AG10803 (cell line): ENCODE measurements around the gene BPIFA1.

Experiments used
- DNase-seq: peaks from one replicate; pipeline ENCODE4 v3.0.0; 2010; ENCODE audit warnings: low read depth
- H3K4me3 ChIP-seq: 2 replicates; pipeline ENCODE4 v1.5.1; 2011; ENCODE audit warnings: mild to moderate bottlenecking, low read length, control low read depth
- CTCF ChIP-seq: conservative IDR thresholded peaks from 2 replicates; pipeline ENCODE4 v1.5.1; 2011; ENCODE audit warnings: mild to moderate bottlenecking, low read length, control low read depth, inconsistent platforms

Gene BPIFA1

GRCh38 chr20:33202451-33202850 is 33.3 kb upstream of the BPIFA1 start:
- DNase-seq, result no peak
- TF ChIP-seq CTCF, result no peak
- H3K4me3 ChIP-seq, result no peak overlapping the region

- TF ChIP-seq CTCF, result no peak
- DNase-seq, result no peak
- no peak overlapping the region for H3K4me3 ChIP-seq
These were observed 32.4 kb upstream of the BPIFA1 start for GRCh38 chr20:33203444-33203843.

GRCh38 chr20:33209789-33210188 is 26.0 kb upstream of the BPIFA1 start:
- H3K4me3 ChIP-seq, result no peak overlapping the region
- no peak for TF ChIP-seq CTCF
- peak; percentile 40 for DNase-seq

GRCh38 chr20:33210371-33210770 is 25.4 kb upstream of the BPIFA1 start:
- TF ChIP-seq CTCF, result no peak
- H3K4me3 ChIP-seq, result no peak overlapping the region

GRCh38 chr20:33211817-33212424 is 23.9 kb upstream of the BPIFA1 start:
- H3K4me3 ChIP-seq, result no peak overlapping the region
- peak; percentile 53 for DNase-seq
- TF ChIP-seq CTCF, result peak; percentile 55

More at GRCh38 chr20:33210371-33210770, 25.4 kb upstream of the BPIFA1 start:
- no peak for DNase-seq

GRCh38 chr20:33217052-33217451 is 18.7 kb upstream of the BPIFA1 start, which contains the start of gene BPIFA3:
BPIFA3 (plus strand) TSS chr20:33217352; CDS start chr20:33217537, 185 bp downstream.
- no peak within 1 kb of the TSS for H3K4me3 ChIP-seq
- no peak for TF ChIP-seq CTCF
- no peak for DNase-seq

- no peak for DNase-seq
- no peak overlapping the region for H3K4me3 ChIP-seq
- no peak for TF ChIP-seq CTCF
These were observed 11.4 kb upstream of the BPIFA1 start for GRCh38 chr20:33224399-33224798.
